Neuronal stem cell (in vitro differentiated cells): ENCODE results near the gene DDAH1.

Source experiments
- DNase-seq: peaks from one replicate; pipeline ENCODE4 v3.0.0-alpha.2; 2013; ENCODE audit warnings: low spot score
- H2AFZ ChIP-seq: one replicate; pipeline ENCODE4 v1.6.1; 2013; ENCODE audit warnings: mild to moderate bottlenecking, low read length, inconsistent platforms
- H2AK5ac ChIP-seq: 2 replicates; pipeline ENCODE4 v1.6.1; 2013; ENCODE audit warnings: low read depth, mild to moderate bottlenecking, inconsistent platforms, low read length, moderate library complexity, mixed read lengths
- H2BK120ac ChIP-seq: 2 replicates; pipeline ENCODE4 v1.6.1; 2013; ENCODE audit warnings: low read depth, mild to moderate bottlenecking, inconsistent platforms, low read length, moderate library complexity, mixed read lengths
- H2BK12ac ChIP-seq: one replicate; pipeline ENCODE4 v1.6.1; 2013; ENCODE audit warnings: low read length, inconsistent platforms
- H2BK15ac ChIP-seq: 2 replicates; pipeline ENCODE4 v1.6.1; 2013; ENCODE audit warnings: mild to moderate bottlenecking, low read length, inconsistent platforms, mixed read lengths
- H2BK5ac ChIP-seq: one replicate; pipeline ENCODE4 v1.6.1; 2013; ENCODE audit warnings: inconsistent platforms, mild to moderate bottlenecking, low read length, moderate library complexity
- H3K14ac ChIP-seq: one replicate; pipeline ENCODE4 v1.6.1; 2013; ENCODE audit warnings: low read length, inconsistent platforms
- H3K18ac ChIP-seq: 2 replicates; pipeline ENCODE4 v1.6.1; 2013; ENCODE audit warnings: low read length, inconsistent platforms
- H3K23ac ChIP-seq: 2 replicates; pipeline ENCODE4 v1.6.1; 2013; ENCODE audit warnings: low read depth, mild to moderate bottlenecking, mixed read lengths, low read length, inconsistent platforms; ENCODE audit not compliant: poor library complexity
- H3K27ac ChIP-seq: replicated peaks from 3 replicates; pipeline ENCODE4 v1.5.1; 2013; ENCODE audit warnings: low read length, inconsistent platforms
- H3K27me3 ChIP-seq, 3 experiments: 2 replicates each; pipeline ENCODE4 v1.6.1; 2013; ENCODE audit warnings: low read length in 3 of 3, mild to moderate bottlenecking in 2 of 3, inconsistent platforms in 1 of 3, low read depth in 1 of 3, mixed read lengths in 1 of 3, moderate library complexity in 1 of 3; ENCODE audit not compliant: control insufficient read depth in 3 of 3, insufficient read depth in 3 of 3
- H3K36me3 ChIP-seq, 2 donors: replicated peaks in 1 of 2; 2 replicates each; pipeline ENCODE4 v1.6.1; 2013; ENCODE audit warnings: low read length in 2 of 2; ENCODE audit not compliant: control insufficient read depth in 2 of 2, insufficient read depth in 2 of 2
- H3K4ac ChIP-seq: 2 replicates; pipeline ENCODE4 v1.6.1; 2013; ENCODE audit warnings: inconsistent platforms, mild to moderate bottlenecking, low read length, moderate library complexity
- H3K4me1 ChIP-seq, 2 donors: 1 replicate in 1 of 2; 2 replicates in 1 of 2; pipeline ENCODE4 v1.6.1; 2013; ENCODE audit warnings: low read length in 2 of 2, low read depth in 1 of 2; ENCODE audit not compliant: control insufficient read depth in 2 of 2, insufficient read depth in 1 of 2
- H3K4me2 ChIP-seq: one replicate; pipeline ENCODE4 v1.6.1; 2013; ENCODE audit warnings: mild to moderate bottlenecking, low read length, inconsistent platforms; ENCODE audit not compliant: insufficient read depth, poor library complexity, severe bottlenecking
- H3K4me3 ChIP-seq, 2 donors: 2 replicates each; pipeline ENCODE4 v1.5.1; 2013; ENCODE audit warnings: low read length in 2 of 2, mild to moderate bottlenecking in 2 of 2, inconsistent platforms in 1 of 2, moderate library complexity in 1 of 2
- H3K79me1 ChIP-seq: one replicate; pipeline ENCODE4 v1.6.1; 2013; ENCODE audit warnings: low read depth, mild to moderate bottlenecking, inconsistent platforms, low read length, moderate library complexity
- H3K9ac ChIP-seq: one replicate; pipeline ENCODE4 v1.6.1; 2013; ENCODE audit warnings: mild to moderate bottlenecking, low read depth, low read length, inconsistent platforms; ENCODE audit not compliant: poor library complexity
- H3K9me3 ChIP-seq, 2 donors: replicated peaks in 1 of 2; 2 replicates each; pipeline versions ENCODE3 to v1.6.1; 2013; ENCODE audit warnings: low read length in 2 of 2, mild to moderate bottlenecking in 2 of 2, inconsistent platforms in 1 of 2, low read depth in 1 of 2, mixed read lengths in 1 of 2, moderate library complexity in 1 of 2; ENCODE audit not compliant: control insufficient read depth in 2 of 2, insufficient read depth in 1 of 2
- H4K8ac ChIP-seq: one replicate; pipeline ENCODE4 v1.6.1; 2013; ENCODE audit warnings: low read depth, mild to moderate bottlenecking, inconsistent platforms, low read length, moderate library complexity
- H4K91ac ChIP-seq: one replicate; pipeline ENCODE4 v1.6.1; 2013; ENCODE audit warnings: low read length, low read depth, mild to moderate bottlenecking, inconsistent platforms; ENCODE audit not compliant: poor library complexity
- WGBS, 2 donors: extraction: QIAGEN DNeasy Blood & Tissue Kit; methylation state at CpG; one replicate each; pipeline ENCODE4 v1.1.7; 2013; ENCODE audit warnings: missing lambda C conversion rate in 2 of 2, mixed read lengths in 1 of 2; ENCODE audit not compliant: insufficient read length in 2 of 2, insufficient replicate concordance in 1 of 2; ENCODE audit errors: extremely low coverage in 2 of 2; 5-methylcytosine and 5-hydroxymethylcytosine counted together

The DDAH1 gene

DNA sequence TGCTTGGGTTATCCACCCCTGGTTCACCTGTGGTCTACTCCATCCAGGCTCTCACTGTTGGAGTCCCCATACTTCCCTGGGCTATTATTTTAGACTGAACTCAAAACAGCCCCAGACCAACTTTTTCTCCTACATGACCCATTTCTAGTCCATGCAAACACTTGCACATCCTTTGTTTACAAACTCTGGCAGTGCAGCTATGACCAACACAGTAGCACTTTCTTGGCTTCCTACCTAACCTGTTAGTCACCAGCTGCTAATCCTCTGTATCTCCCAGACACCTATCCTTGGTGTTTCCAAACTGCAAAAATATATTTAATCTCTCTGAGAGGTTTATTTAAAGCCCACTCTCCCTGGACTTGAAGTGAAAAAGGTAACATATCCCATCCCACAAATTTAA lies 90.8 kb downstream of the DDAH1 start:
- Histone ChIP-seq H3K18ac (no peak overlapping the region), H2BK15ac (no peak overlapping the region), H3K79me1 (no peaks in the 10 kb centered on the region), H2AK5ac (no peak overlapping the region), H3K9ac (no peak overlapping the region), H2AFZ (no peak overlapping the region), H3K4me3 (no peak overlapping the region), H3K27me3 (no peaks in the 10 kb centered on the region), H3K4me2 (no peak overlapping the region), H3K4ac (no peak overlapping the region), H3K27ac (no peak overlapping the region), H2BK5ac (no peak overlapping the region), H3K4me1 (peaks cover 2 to 14% of the 10 kb centered on the region in 2 donors), H3K36me3 (no peaks in the 10 kb centered on the region), H3K14ac (no peak overlapping the region), H2BK120ac (no peak overlapping the region), H4K91ac (no peak overlapping the region), H4K8ac (no peak overlapping the region), H3K23ac (no peak overlapping the region), H2BK12ac (no peak overlapping the region), H3K9me3 (no peaks in the 10 kb centered on the region)
- DNase-seq = no peak

DNA sequence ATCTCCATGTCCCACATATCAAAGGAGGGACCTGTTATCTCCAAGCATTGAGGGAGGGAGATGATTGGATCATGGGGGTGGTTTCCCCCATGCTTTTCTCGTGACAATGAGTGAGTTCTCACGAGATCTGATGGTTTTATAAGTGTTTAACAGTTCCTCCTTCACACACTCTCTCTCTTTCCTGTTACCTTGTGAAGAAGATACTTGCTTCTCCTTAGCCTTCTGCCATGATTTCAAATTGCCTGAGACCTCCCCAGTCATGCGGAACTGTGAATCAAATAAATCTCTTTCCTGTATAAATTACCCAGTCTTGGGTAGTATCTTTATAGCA lies 91.6 kb downstream of the DDAH1 start:
- no peak overlapping the region for H4K91ac ChIP-seq
- no peak overlapping the region for H2BK15ac ChIP-seq
- H3K14ac ChIP-seq = no peak overlapping the region
- no peak overlapping the region for H3K23ac ChIP-seq
- H4K8ac ChIP-seq = no peak overlapping the region
- no peak overlapping the region for H2BK5ac ChIP-seq
- no peak overlapping the region for H3K27ac ChIP-seq
- H3K9ac ChIP-seq = no peak overlapping the region
- no CpG with 5 or more reads among the region's 3 CpGs for WGBS, 2 donors
- no peak overlapping the region for H2BK120ac ChIP-seq
- H3K4ac ChIP-seq = no peak overlapping the region
- no peak overlapping the region for H3K4me2 ChIP-seq
- no peaks in the 10 kb centered on the region for H3K36me3 ChIP-seq
- peaks cover 2 to 14% of the 10 kb centered on the region in 2 donors for H3K4me1 ChIP-seq
- no peak overlapping the region for H2BK12ac ChIP-seq
- no peaks in the 10 kb centered on the region for H3K9me3 ChIP-seq
- no peaks in the 10 kb centered on the region for H3K27me3 ChIP-seq
- no peaks in the 10 kb centered on the region for H3K79me1 ChIP-seq
- H2AFZ ChIP-seq = no peak overlapping the region
- no peak overlapping the region for H3K4me3 ChIP-seq
- H3K18ac ChIP-seq = no peak overlapping the region
- H2AK5ac ChIP-seq = no peak overlapping the region
- no peak for DNase-seq

DNA sequence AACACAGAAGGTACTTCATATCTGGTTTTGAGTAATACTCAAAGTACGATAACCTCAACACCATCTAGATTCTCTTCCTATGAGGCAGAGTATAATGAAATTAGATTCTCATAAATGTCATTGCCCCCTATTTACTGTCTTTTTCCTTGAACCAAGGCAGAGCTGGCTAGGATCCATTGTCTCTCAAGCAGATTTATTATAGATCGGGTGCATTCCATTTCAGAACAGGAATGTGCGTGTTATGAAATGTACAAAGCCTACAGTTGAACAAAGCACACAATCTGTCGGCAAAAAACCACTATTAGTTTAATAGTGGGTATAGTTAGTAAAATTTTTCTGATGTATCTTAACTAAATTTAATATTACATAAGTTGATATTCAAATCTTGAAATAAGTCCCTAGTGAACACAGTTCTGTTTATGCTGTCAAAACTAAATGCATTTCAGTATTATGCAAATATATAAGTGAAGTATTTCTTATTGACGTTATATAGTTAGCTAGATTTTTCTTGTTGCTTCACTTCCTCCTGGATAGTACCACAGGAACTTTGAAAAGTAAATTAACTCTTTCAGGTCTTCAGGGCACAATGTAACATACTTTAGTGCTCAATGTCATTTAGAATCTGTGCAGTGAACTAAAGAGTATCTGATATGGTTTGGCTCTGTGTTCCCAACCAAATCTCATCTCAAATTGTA lies 92.1 kb downstream of the DDAH1 start:
- H2BK15ac ChIP-seq = no peak overlapping the region
- no peaks in the 10 kb centered on the region for H3K79me1 ChIP-seq
- no peak overlapping the region for H3K9ac ChIP-seq
- no peaks in the 10 kb centered on the region for H3K36me3 ChIP-seq
- H2BK12ac ChIP-seq = no peak overlapping the region
- H2AK5ac ChIP-seq = no peak overlapping the region
- no peaks in the 10 kb centered on the region for H3K9me3 ChIP-seq
- no peak overlapping the region for H4K91ac ChIP-seq
- no peak overlapping the region for H3K14ac ChIP-seq
- no peak overlapping the region for H3K4me3 ChIP-seq
- no peak overlapping the region for H3K27ac ChIP-seq
- no peak overlapping the region for H2AFZ ChIP-seq
- no CpG with 5 or more reads among the region's 5 CpGs for WGBS, 2 donors
- H3K4me2 ChIP-seq = no peak overlapping the region
- peaks cover 2 to 14% of the 10 kb centered on the region in 2 donors for H3K4me1 ChIP-seq
- H4K8ac ChIP-seq = no peak overlapping the region
- no peak overlapping the region for H3K23ac ChIP-seq
- H3K18ac ChIP-seq = no peak overlapping the region
- H3K4ac ChIP-seq = no peak overlapping the region
- H2BK120ac ChIP-seq = no peak overlapping the region
- no peak for DNase-seq
- H3K27me3 ChIP-seq = no peaks in the 10 kb centered on the region
- H2BK5ac ChIP-seq = no peak overlapping the region

DNA sequence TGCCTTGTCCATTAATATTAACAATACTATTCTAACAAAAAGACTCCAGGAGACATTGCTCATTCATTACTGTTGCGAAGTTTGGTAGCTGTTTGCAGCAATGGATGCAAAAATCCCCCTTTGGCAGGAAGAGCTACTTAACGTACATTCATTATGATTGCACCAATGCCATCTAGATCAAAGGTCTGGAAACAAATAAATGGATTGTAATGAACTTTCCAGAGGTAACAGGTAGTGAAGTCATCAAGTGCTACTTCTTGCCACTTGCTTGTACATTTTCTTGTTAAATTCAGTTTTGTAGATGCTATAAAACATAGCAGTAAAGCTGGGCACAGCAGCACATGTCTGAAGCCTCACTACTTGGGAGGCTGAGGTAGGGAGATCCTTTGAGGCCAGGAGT lies 93.9 kb downstream of the DDAH1 start:
- no peak for DNase-seq
- Histone ChIP-seq H3K18ac (no peak overlapping the region), H3K23ac (no peak overlapping the region), H2AFZ (no peak overlapping the region), H3K14ac (no peak overlapping the region), H3K9ac (no peak overlapping the region), H3K4me1 (peaks cover 2 to 14% of the 10 kb centered on the region in 2 donors), H2BK15ac (no peak overlapping the region), H3K4ac (no peak overlapping the region), H3K4me2 (no peak overlapping the region), H4K8ac (no peak overlapping the region), H3K36me3 (no peaks in the 10 kb centered on the region), H3K79me1 (no peaks in the 10 kb centered on the region), H2AK5ac (no peak overlapping the region), H4K91ac (no peak overlapping the region), H3K4me3 (no peak overlapping the region), H2BK12ac (no peak overlapping the region), H3K9me3 (peaks cover 0 to 3% of the 10 kb centered on the region in 2 donors), H3K27ac (no peak overlapping the region), H3K27me3 (no peaks in the 10 kb centered on the region), H2BK5ac (no peak overlapping the region), H2BK120ac (no peak overlapping the region)
- no CpG with 5 or more reads among the region's 2 CpGs for WGBS, 2 donors
